ENCODE measurements around the gene PDPR.
"Not testable (repeated sequence)": the region's sequence is repeated elsewhere in the genome, so short reads cannot be mapped to it uniquely, and the experiment has no call there.

DNA sequence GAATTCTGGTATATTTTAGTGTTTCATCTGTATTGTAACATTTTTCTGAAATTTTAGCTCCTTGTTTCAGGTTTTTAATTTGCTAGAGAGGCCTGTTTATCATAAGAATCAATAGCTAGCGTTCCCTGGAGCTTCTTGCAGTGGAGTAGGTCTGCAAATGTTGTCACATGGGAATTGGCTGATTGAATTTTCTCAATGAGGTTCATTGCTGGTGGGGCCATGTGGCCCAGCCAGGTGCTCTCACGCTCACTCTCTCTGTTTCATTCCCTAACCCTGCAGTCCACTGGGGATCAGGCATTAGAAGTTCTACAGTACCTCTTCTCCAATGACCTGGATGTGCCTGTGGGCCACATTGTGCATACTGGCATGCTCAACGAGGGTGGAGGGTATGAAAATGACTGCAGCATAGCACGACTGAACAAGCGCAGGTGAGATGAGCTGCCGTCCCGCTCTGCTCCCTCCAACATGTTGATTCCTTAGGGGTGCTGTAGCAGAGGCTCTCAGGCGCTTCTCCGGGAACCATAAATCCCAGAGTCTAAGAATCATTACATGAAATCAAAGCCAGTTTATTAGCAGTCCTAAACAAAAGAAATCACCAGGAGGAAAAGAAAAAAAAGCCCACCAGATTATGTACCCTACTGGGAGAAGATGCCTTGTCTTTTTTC is 29.2 kb downstream of the PDPR start:
- TF ChIP-seq CTCF, POLR2A (IDR thresholded peaks at IDR 0.05): not testable (repeated sequence)

Data from thyroid gland (tissue), 4 donors.